Endothelial cell of umbilical vein (primary cell): ENCODE data around the gene PRKD2. TPM values are rescaled to one million over a fixed set of nuclear protein-coding genes. Genes with fewer than 3 reads are reported as not detected.

Experiments
- BruUV-seq: library from RNA; stranded (reverse); fragments of 400-500 nt; replicated peaks from 2 replicates; lab custom pipeline; 2021; lab: Mats Ljungman, UMichigan
- CTCF ChIA-PET: fragments of 300-600, 350-600 bp; sonication (Branson Sonifier 250); formaldehyde crosslinking; loops from one replicate; lab custom pipeline; 2021; ENCODE audit warnings: antibody characterized with exemption, inconsistent platforms; lab: Charles Lee
- POLR2A ChIA-PET: fragments of 300-600, 350-600 bp; sonication (Branson Sonifier 250); formaldehyde crosslinking; loops from one replicate; lab custom pipeline; 2021; ENCODE audit warnings: antibody characterized with exemption, inconsistent platforms; lab: Charles Lee
- DNase-seq: peaks from one replicate; pipeline ENCODE4 v3.0.0-alpha.2; 2011; ENCODE audit warnings: low read depth, low spot score
- FAIRE-seq: peaks from 2 replicates; lab custom pipeline; 2011; peaks lifted over from hg19 to GRCh38; lab: Jason Lieb, UNC
- H2AFZ ChIP-seq: 2 replicates; pipeline ENCODE4 v1.6.0; 2012; ENCODE audit warnings: low read depth, low read length, control low read depth, inconsistent platforms
- H3K27ac ChIP-seq: 2 replicates; pipeline ENCODE4 v1.5.1; 2011; ENCODE audit warnings: low read depth, mild to moderate bottlenecking, control low read depth, low read length, moderate library complexity; ENCODE audit not compliant: insufficient read depth
- H3K27me3 ChIP-seq, 2 experiments: 2 replicates each; pipeline versions ENCODE4 v1.6.0 to v1.6.1; 2011; ENCODE audit warnings: low read length in 2 of 2, mixed read lengths in 1 of 2; ENCODE audit not compliant: control insufficient read depth in 2 of 2, insufficient read depth in 2 of 2
- H3K36me3 ChIP-seq, 2 experiments: 2 replicates in 1 of 2; 3 replicates in 1 of 2; pipeline ENCODE4 v1.5.1; 2011; ENCODE audit warnings: low read length in 2 of 2, mild to moderate bottlenecking in 1 of 2, moderate library complexity in 1 of 2; ENCODE audit not compliant: control insufficient read depth in 2 of 2, insufficient read depth in 2 of 2; ENCODE audit errors: extremely low read depth in 1 of 2
- H3K4me1 ChIP-seq: 3 replicates; pipeline ENCODE4 v1.5.1; 2011; ENCODE audit warnings: mild to moderate bottlenecking, low read length; ENCODE audit not compliant: control insufficient read depth, insufficient read depth; ENCODE audit errors: extremely low read depth
- H3K4me2 ChIP-seq: 2 replicates; pipeline ENCODE4 v1.6.1; 2011; ENCODE audit warnings: low read length, control low read depth, mixed read lengths; ENCODE audit not compliant: insufficient read depth
- H3K4me3 ChIP-seq, 3 experiments: fragments of 200-600 bp in 1 of 3; sonication (generic), shearing (Covaris generic) in 1 of 3; replicated peaks in 1 of 3; 2 replicates each; pipeline ENCODE4 v1.5.1; 2011 to 2016; ENCODE audit warnings: control low read depth in 3 of 3, low read length in 3 of 3, mild to moderate bottlenecking in 2 of 3, inconsistent platforms in 1 of 3, low read depth in 1 of 3, moderate library complexity in 1 of 3; ENCODE audit not compliant: insufficient read depth in 1 of 3
- H3K79me2 ChIP-seq: 2 replicates; pipeline ENCODE4 v1.6.0; 2012; ENCODE audit warnings: low read length, inconsistent platforms; ENCODE audit not compliant: control insufficient read depth, insufficient read depth
- H3K9ac ChIP-seq: replicated peaks from 2 replicates; pipeline ENCODE3; 2011; ENCODE audit warnings: low read length, control low read depth; ENCODE audit not compliant: insufficient read depth; ENCODE audit errors: extremely low read depth
- H3K9me1 ChIP-seq: replicated peaks from 3 replicates; pipeline ENCODE4 v1.6.0; 2011; ENCODE audit warnings: mild to moderate bottlenecking, low read length; ENCODE audit not compliant: control insufficient read depth, insufficient read depth; ENCODE audit errors: extremely low read depth
- H3K9me3 ChIP-seq: replicated peaks from 2 replicates; pipeline ENCODE4 v1.5.1; 2012; ENCODE audit warnings: low read length, inconsistent platforms; ENCODE audit not compliant: control insufficient read depth, insufficient read depth
- H4K20me1 ChIP-seq: replicated peaks from 2 replicates; pipeline ENCODE3; 2011; ENCODE audit warnings: mild to moderate bottlenecking, low read length; ENCODE audit not compliant: control insufficient read depth, insufficient read depth; ENCODE audit errors: extremely low read depth
- CTCF ChIP-seq, 2 donors: IDR thresholded peaks; 1 replicate in 1 of 2; 2 replicates in 1 of 2; pipeline ENCODE4 v1.5.1; 2011; ENCODE audit warnings: low read length in 2 of 2, mild to moderate bottlenecking in 2 of 2, moderate library complexity in 2 of 2, control low read depth in 1 of 2, inconsistent platforms in 1 of 2, low read depth in 1 of 2; ENCODE audit not compliant: insufficient read depth in 1 of 2; ENCODE audit errors: extremely low read depth in 1 of 2
- EZH2 ChIP-seq: IDR thresholded peaks from 2 replicates; pipeline ENCODE4 v1.6.1; 2012; ENCODE audit warnings: borderline replicate concordance, low read depth, mild to moderate bottlenecking, moderate library complexity, low read length, inconsistent platforms; ENCODE audit not compliant: severe bottlenecking
- FOS ChIP-seq: IDR thresholded peaks from 2 replicates; pipeline ENCODE4 v1.6.1; 2011; ENCODE audit warnings: mild to moderate bottlenecking, low read length, moderate library complexity, borderline replicate concordance; ENCODE audit not compliant: insufficient read depth
- GATA2 ChIP-seq: IDR thresholded peaks from 2 replicates; pipeline ENCODE4 v1.7.0; 2011; ENCODE audit warnings: low read depth, mild to moderate bottlenecking, moderate library complexity, mixed read lengths, low read length; ENCODE audit not compliant: insufficient read length, insufficient read depth
- JUN ChIP-seq: IDR thresholded peaks from 2 replicates; pipeline ENCODE4 v1.6.1; 2011; ENCODE audit warnings: borderline replicate concordance, low read depth; ENCODE audit not compliant: insufficient read length, insufficient read depth
- MAX ChIP-seq: IDR thresholded peaks from 2 replicates; pipeline ENCODE4 v1.6.1; 2011; ENCODE audit not compliant: insufficient read depth, insufficient read length
- MYC ChIP-seq: IDR thresholded peaks from one replicate; pipeline ENCODE4 v1.6.1; 2011; ENCODE audit warnings: mild to moderate bottlenecking, low read depth, low read length
- POLR2A ChIP-seq: IDR thresholded peaks from 2 replicates; pipeline ENCODE4 v1.6.1; 2012; ENCODE audit warnings: low read depth, mild to moderate bottlenecking, control low read depth, low read length
- POLR2AphosphoS5 ChIP-seq: IDR thresholded peaks from 2 replicates; pipeline ENCODE4 v1.6.1; 2012; ENCODE audit warnings: low read depth, mild to moderate bottlenecking, control low read depth, low read length, moderate library complexity; ENCODE audit not compliant: insufficient read depth
- dilution Hi-C: fragments of 300-500 bp; cut with MboI; formaldehyde crosslinking; loops from one replicate; pipeline ENCODE4 v1.15.0; 2019; ENCODE audit warnings: low sequenced_read_pairs; ENCODE audit not compliant: extremely low pct_ligation_motif_present
- intact Hi-C: fragments of 100-400 bp; cut with micrococcal nuclease; formaldehyde crosslinking; loops from one replicate; pipeline ENCODE4 v1.10.0; 2022
- polyA plus RNA-seq, 4 experiments: library from polyadenylated mRNA; depleted of rRNA in 3 of 4; stranded (reverse) in 3 of 4; unstranded in 1 of 4; fragments of >200 nt; gene quantifications; 2 replicates each; pipeline versions ENCODE4 v1.2.1 to v1.2.3, GENCODE V29; 2011 to 2012; ENCODE audit warnings: missing spikeins in 1 of 4
- total RNA-seq: library from RNA; stranded (reverse); gene quantifications from 2 replicates; pipeline ENCODE4 v1.2.3, GENCODE V29; 2021

The PRKD2 gene
- total and polyA plus RNA-seq, 2 donors (not counting 3 experiments of a cell fraction or from before 2014, with no cell fraction given), result 40.4 to 94.9 TPM

- H3K27me3 ChIP-seq, result no peaks in the 10 kb centered on the region
- no peak for TF ChIP-seq MYC
- no peak for TF ChIP-seq POLR2A
- no peak for TF ChIP-seq FOS
- TF ChIP-seq POLR2AphosphoS5, result no peak
- no peak for TF ChIP-seq JUN
- no peak for TF ChIP-seq EZH2
- TF ChIP-seq GATA2, result no peak
- no peak for TF ChIP-seq MAX
- no peak for TF ChIP-seq CTCF (IDR thresholded peaks at IDR 0.05; ENCODE audit: extremely low read depth in 1 of 2, insufficient read depth in 1 of 2, low read depth in 1 of 2, low read length in 2 of 2)
- FAIRE-seq, result no peak
- POLR2A ChIA-PET, result no interaction called here
- no peaks in the 10 kb centered on the region for H3K9me1 ChIP-seq
- no TSS peak for BruUV-seq
- H3K9me3 ChIP-seq, result no peaks in the 10 kb centered on the region
- dilution Hi-C loops (no loop called here), intact Hi-C loops (no loop called here)
- DNase-seq, result no peak
- CTCF ChIA-PET, result interaction anchor here (0.7 kb wide), 1 partner anchor 9 kb away, joined by 3 read pairs; no protein-coding TSS in a partner anchor
- no peaks in the 10 kb centered on the region for H4K20me1 ChIP-seq
- no peak overlapping the region for H3K27ac ChIP-seq
- no peak overlapping the region for H2AFZ ChIP-seq
- H3K4me2 ChIP-seq, result no peak overlapping the region
- no peaks in the 10 kb centered on the region for H3K4me1 ChIP-seq
- no peaks in the 10 kb centered on the region for H3K79me2 ChIP-seq
- H3K36me3 ChIP-seq, result peaks cover 9 to 44% of the 10 kb centered on the region in 2 experiments
- H3K9ac ChIP-seq, result no peak overlapping the region
- H3K4me3 ChIP-seq, result no peak overlapping the region
Observed at GRCh38 chr19:46685189-46685588, 31.7 kb downstream of the PRKD2 start.
